GM23248 (cell line): ENCODE measurements around the gene DLG2. TPM values are rescaled to one million over a fixed set of nuclear protein-coding genes. Genes with fewer than 3 reads are reported as not detected.

Experiments
- DNase-seq: peaks from one replicate; pipeline ENCODE4 v3.0.0-alpha.2; 2015
- H2AFZ ChIP-seq: fragments of 200-600 bp; sonication (generic); 2 replicates; pipeline ENCODE4 v1.6.1; 2016; ENCODE audit warnings: antibody characterized with exemption
- H3F3A ChIP-seq: fragments of 200-600 bp; sonication (generic); 2 replicates; pipeline ENCODE4 v1.6.1; 2016; ENCODE audit warnings: mild to moderate bottlenecking, antibody characterized with exemption, mixed run types; ENCODE audit not compliant: insufficient read depth
- H3K27ac ChIP-seq: fragments of 200-600 bp; sonication (generic); 2 replicates; pipeline ENCODE4 v1.5.1; 2016; ENCODE audit warnings: mild to moderate bottlenecking
- H3K27me3 ChIP-seq: fragments of 200-600 bp; sonication (generic); replicated peaks from 2 replicates; pipeline ENCODE4 v1.6.1; 2016; ENCODE audit warnings: mild to moderate bottlenecking; ENCODE audit not compliant: insufficient read depth
- H3K36me3 ChIP-seq: fragments of 200-600 bp; sonication (generic); 2 replicates; pipeline ENCODE4 v1.6.1; 2016; ENCODE audit warnings: low read depth, mild to moderate bottlenecking
- H3K4me1 ChIP-seq: fragments of 200-600 bp; sonication (generic); 2 replicates; pipeline ENCODE4 v1.6.1; 2016; ENCODE audit warnings: mild to moderate bottlenecking; ENCODE audit not compliant: insufficient read depth
- H3K4me2 ChIP-seq: fragments of 200-600 bp; sonication (generic); one replicate; pipeline ENCODE4 v1.6.1; 2016; ENCODE audit warnings: mild to moderate bottlenecking; ENCODE audit not compliant: unreplicated experiment
- H3K4me3 ChIP-seq: fragments of 200-600 bp; sonication (generic); 2 replicates; pipeline ENCODE4 v1.5.1; 2016; ENCODE audit warnings: mild to moderate bottlenecking
- H3K79me2 ChIP-seq: fragments of 200-600 bp; sonication (generic); 2 replicates; pipeline ENCODE4 v1.6.1; 2016; ENCODE audit warnings: mild to moderate bottlenecking; ENCODE audit not compliant: insufficient read depth
- H3K9ac ChIP-seq: fragments of 200-600 bp; sonication (generic); 2 replicates; pipeline ENCODE4 v1.6.1; 2016; ENCODE audit warnings: mild to moderate bottlenecking
- H3K9me2 ChIP-seq: fragments of 200-600 bp; sonication (generic); 2 replicates; pipeline ENCODE4 v1.6.1; 2016; ENCODE audit warnings: mixed run types, mild to moderate bottlenecking, moderate library complexity; ENCODE audit not compliant: insufficient read depth
- H3K9me3 ChIP-seq: fragments of 200-600 bp; sonication (generic); one replicate; pipeline ENCODE4 v1.6.1; 2017; ENCODE audit warnings: low read depth
- H4K20me1 ChIP-seq: fragments of 200-600 bp; sonication (generic); 2 replicates; pipeline ENCODE4 v1.6.0; 2016; ENCODE audit not compliant: insufficient read depth
- EZH2 ChIP-seq: fragments of 200-600 bp; sonication (generic); IDR thresholded peaks from 2 replicates; pipeline ENCODE4 v1.6.1; 2018; ENCODE audit warnings: antibody characterized with exemption, mild to moderate bottlenecking; ENCODE audit not compliant: insufficient read depth, poor library complexity, severe bottlenecking
- EZH2phosphoT487 ChIP-seq: fragments of 200-600 bp; sonication (generic); IDR thresholded peaks from 2 replicates; pipeline ENCODE4 v1.6.1; 2018; ENCODE audit warnings: antibody characterized with exemption, moderate library complexity, mild to moderate bottlenecking, low read depth; ENCODE audit not compliant: insufficient read depth
- WGBS, 2 experiments: methylation state at CpG; one replicate each; pipeline ENCODE4 v1.1.6; 2015 to 2017; ENCODE audit warnings: low lambda C conversion rate in 2 of 2, low coverage in 1 of 2; ENCODE audit errors: missing lambda C conversion rate in 2 of 2; 5-methylcytosine and 5-hydroxymethylcytosine counted together
- in situ Hi-C: fragments of 300-500 bp; cut with MboI; formaldehyde crosslinking; loops from 2 replicates; pipeline ENCODE4 v1.15.0; 2020
- polyA plus RNA-seq: library from polyadenylated mRNA; unstranded; fragments of >200 nt; fragmentation: Nextera tagmentation; extraction: Ambion mirVana; gene quantifications from 2 replicates; pipeline ENCODE4 v1.2.1, GENCODE V29; 2016
- total RNA-seq: library from RNA; depleted of rRNA; stranded (reverse); fragments of >200 nt; shearing (Covaris generic); gene quantifications from 2 replicates; pipeline ENCODE4 v1.2.3, GENCODE V29; 2014

DLG2 gene
- total and polyA plus RNA-seq, 2 experiments from 2014 or later = 1.1 to 1.7 TPM

DNA sequence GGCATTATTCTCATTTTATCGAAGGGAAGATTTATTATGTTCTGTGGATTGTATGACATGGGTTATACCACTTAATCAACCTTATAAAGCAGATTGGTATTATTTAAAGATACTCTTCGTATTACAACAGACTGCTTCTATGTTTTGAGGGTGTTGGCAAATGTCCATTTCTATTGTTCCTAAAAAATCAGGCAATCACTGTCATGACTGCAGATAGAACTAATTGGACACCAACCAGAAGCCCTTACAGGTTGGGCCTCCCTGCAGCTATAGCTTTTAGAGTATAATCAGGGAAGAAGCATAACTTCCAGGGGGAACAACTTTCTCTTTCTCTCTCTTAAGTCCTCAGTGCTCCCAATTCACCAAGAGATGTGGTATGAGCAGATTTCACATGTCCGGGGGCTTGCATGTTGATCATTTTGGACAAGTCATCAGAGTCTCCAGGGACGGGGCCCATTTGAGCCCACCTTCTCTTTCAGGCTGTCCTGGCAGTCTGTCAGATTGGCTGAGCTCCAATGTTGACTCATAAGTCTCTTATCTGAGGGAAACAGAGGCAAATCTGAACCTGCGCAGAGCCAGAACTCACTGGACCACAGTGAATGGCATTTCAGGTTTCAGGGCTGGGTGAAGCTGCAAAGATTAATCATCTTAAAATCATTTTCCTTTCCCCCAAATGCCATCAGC lies 2077.0 kb downstream of the DLG2 start:
- no peaks in the 10 kb centered on the region for H3K9me3 ChIP-seq
- H3K4me1 ChIP-seq = no peaks in the 10 kb centered on the region
- in situ Hi-C loops = no loop called here
- no peak for TF ChIP-seq EZH2
- no peak for TF ChIP-seq EZH2phosphoT487
- H3K79me2 ChIP-seq = no peaks in the 10 kb centered on the region
- H3F3A ChIP-seq = no peaks in the 10 kb centered on the region
- 85 to 92% methylated on average over 5 of the region's 5 CpGs for WGBS, 2 experiments
- no peak for DNase-seq
- H3K36me3 ChIP-seq = no peaks in the 10 kb centered on the region
- H4K20me1 ChIP-seq = no peaks in the 10 kb centered on the region
- H2AFZ ChIP-seq = no peak overlapping the region
- H3K27ac ChIP-seq = no peak overlapping the region
- H3K27me3 ChIP-seq = no peaks in the 10 kb centered on the region
- no peaks in the 10 kb centered on the region for H3K9me2 ChIP-seq
- no peak overlapping the region for H3K9ac ChIP-seq
- H3K4me3 ChIP-seq = no peak overlapping the region
- H3K4me2 ChIP-seq = no peak overlapping the region

DNA sequence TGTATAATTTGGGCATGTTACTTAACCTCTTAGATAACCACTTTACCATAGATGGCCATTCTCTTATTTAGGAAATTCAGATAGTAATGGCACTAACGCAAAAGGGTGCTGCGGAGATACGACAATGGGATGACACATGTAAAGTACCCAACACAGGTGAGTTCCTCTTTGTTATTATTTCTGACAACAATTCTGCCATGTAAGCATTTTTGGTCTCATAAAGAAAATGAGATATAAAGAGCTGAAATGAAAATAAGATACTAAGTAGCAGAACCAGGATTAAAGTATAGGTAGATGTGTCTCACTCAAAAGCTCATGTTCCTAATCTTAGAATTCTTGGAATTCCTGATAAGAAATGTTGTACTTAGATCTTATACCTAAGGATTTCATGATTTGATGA lies 2080.8 kb downstream of the DLG2 start:
- H4K20me1 ChIP-seq = no peaks in the 10 kb centered on the region
- no peak overlapping the region for H3K27ac ChIP-seq
- H3F3A ChIP-seq = no peaks in the 10 kb centered on the region
- no peaks in the 10 kb centered on the region for H3K79me2 ChIP-seq
- H2AFZ ChIP-seq = no peak overlapping the region
- no peak overlapping the region for H3K4me3 ChIP-seq
- H3K36me3 ChIP-seq = no peaks in the 10 kb centered on the region
- in situ Hi-C loops = no loop called here
- no peak overlapping the region for H3K9ac ChIP-seq
- H3K4me2 ChIP-seq = no peak overlapping the region
- no peak for DNase-seq
- TF ChIP-seq EZH2 = no peak
- no peaks in the 10 kb centered on the region for H3K27me3 ChIP-seq
- no peaks in the 10 kb centered on the region for H3K9me2 ChIP-seq
- H3K4me1 ChIP-seq = no peaks in the 10 kb centered on the region
- WGBS, 2 experiments = 94 to 96% methylated on average over 3 of the region's 3 CpGs
- H3K9me3 ChIP-seq = no peaks in the 10 kb centered on the region

DNA sequence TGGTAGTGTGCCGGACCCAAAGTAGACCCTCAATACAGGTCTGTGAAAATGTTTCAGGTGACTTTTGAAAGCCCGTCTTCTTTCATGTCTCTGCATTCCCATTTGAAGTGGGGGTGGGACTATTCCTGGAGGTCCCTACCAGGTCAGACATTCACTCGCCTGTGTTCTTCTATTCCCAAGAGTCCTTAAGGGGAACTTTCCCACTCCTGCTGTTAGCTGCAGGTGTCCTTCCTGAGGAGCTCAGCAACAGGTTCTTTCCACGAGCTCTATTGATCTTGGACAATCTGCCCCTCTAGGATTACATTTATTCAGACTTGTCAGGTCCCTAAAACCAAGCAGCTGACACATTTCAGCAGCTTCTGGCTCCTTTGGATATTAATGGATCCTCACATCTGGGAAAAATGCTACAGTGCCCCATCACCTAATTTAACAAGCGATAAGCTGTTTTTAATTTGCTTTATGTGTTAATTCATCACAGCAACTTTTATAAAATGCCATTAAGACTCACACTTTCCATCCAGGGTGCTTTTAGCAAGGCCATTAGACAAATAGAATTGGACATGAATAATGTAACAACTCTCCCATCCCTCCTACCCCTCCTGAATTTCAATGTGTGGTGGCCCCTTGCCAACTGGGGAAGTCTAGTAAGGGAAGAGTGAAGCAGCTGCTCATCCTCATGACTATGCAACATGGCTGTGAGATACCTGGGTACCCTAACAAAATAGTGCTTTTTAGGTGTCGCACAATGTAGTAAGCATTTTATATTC lies 2081.5 kb downstream of the DLG2 start:
- H3K9me2 ChIP-seq = no peaks in the 10 kb centered on the region
- no peak overlapping the region for H3K4me2 ChIP-seq
- no peaks in the 10 kb centered on the region for H4K20me1 ChIP-seq
- no peak overlapping the region for H3K27ac ChIP-seq
- H2AFZ ChIP-seq = no peak overlapping the region
- no peaks in the 10 kb centered on the region for H3K27me3 ChIP-seq
- H3K4me3 ChIP-seq = no peak overlapping the region
- H3K9ac ChIP-seq = no peak overlapping the region
- H3K9me3 ChIP-seq = no peaks in the 10 kb centered on the region
- in situ Hi-C loops = no loop called here
- DNase-seq = no peak
- H3K36me3 ChIP-seq = no peaks in the 10 kb centered on the region
- WGBS, 2 experiments = 70 to 74% methylated on average over 6 of the region's 6 CpGs
- H3K79me2 ChIP-seq = no peaks in the 10 kb centered on the region
- TF ChIP-seq EZH2 (no peak), EZH2phosphoT487 (no peak)
- no peaks in the 10 kb centered on the region for H3F3A ChIP-seq
- H3K4me1 ChIP-seq = no peaks in the 10 kb centered on the region

DNA sequence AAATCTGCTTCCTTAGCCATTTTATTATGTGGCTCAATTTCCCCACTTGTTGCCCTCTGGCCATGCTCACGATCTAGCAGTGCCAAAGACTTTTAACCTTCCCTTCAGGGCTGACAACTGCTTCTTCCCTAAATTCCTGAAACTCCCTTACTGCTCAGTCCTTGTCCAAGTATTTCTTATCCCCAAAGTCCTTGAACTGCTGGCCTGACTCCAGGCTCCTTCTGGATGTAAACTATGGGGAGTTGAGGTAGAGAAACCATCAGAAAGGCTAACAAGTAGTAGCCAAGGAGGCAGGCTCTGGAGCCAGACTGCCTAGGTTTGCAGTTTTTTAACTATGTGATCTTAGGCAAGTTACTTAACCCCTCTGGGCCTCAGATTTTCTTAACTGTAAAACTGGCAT lies 2082.3 kb downstream of the DLG2 start:
- no peaks in the 10 kb centered on the region for H3K36me3 ChIP-seq
- H3K79me2 ChIP-seq = no peaks in the 10 kb centered on the region
- H3K4me1 ChIP-seq = no peaks in the 10 kb centered on the region
- H3K27ac ChIP-seq = no peak overlapping the region
- 53 to 66% methylated on average over 1 of the region's 1 CpG for WGBS, 2 experiments
- no peaks in the 10 kb centered on the region for H3K9me2 ChIP-seq
- H4K20me1 ChIP-seq = no peaks in the 10 kb centered on the region
- H3F3A ChIP-seq = no peaks in the 10 kb centered on the region
- H3K9me3 ChIP-seq = no peaks in the 10 kb centered on the region
- in situ Hi-C loops = no loop called here
- no peak overlapping the region for H3K9ac ChIP-seq
- no peak overlapping the region for H3K4me2 ChIP-seq
- TF ChIP-seq EZH2 (no peak), EZH2phosphoT487 (no peak)
- no peak overlapping the region for H3K4me3 ChIP-seq
- no peak overlapping the region for H2AFZ ChIP-seq
- no peaks in the 10 kb centered on the region for H3K27me3 ChIP-seq
- no peak for DNase-seq
